Astrocyte (in vitro differentiated cells and primary cell): Measurements from ENCODE around the gene KLLN. TPM values are rescaled to one million over a fixed set of nuclear protein-coding genes. Genes with fewer than 3 reads are reported as not detected.

Source experiments
- DNase-seq: peaks from one replicate; pipeline ENCODE4 v3.0.0-alpha.2; 2010; ENCODE audit warnings: low read depth
- FAIRE-seq: peaks from 2 replicates; lab custom pipeline; 2011; peaks lifted over from hg19 to GRCh38; lab: Jason Lieb, UNC
- H2AFZ ChIP-seq: 2 replicates; pipeline ENCODE4 v1.6.0; 2012; ENCODE audit warnings: low read depth, low read length, inconsistent platforms
- H3K27ac ChIP-seq: 2 replicates; pipeline ENCODE4 v1.5.1; 2011; ENCODE audit warnings: low read depth, low read length, inconsistent platforms
- H3K27me3 ChIP-seq: 2 replicates; pipeline ENCODE4 v1.6.0; 2011; ENCODE audit warnings: low read length, inconsistent platforms; ENCODE audit not compliant: insufficient read depth
- H3K36me3 ChIP-seq: 2 replicates; pipeline ENCODE4 v1.5.1; 2011; ENCODE audit warnings: low read length, inconsistent platforms; ENCODE audit not compliant: insufficient read depth
- H3K4me1 ChIP-seq: 2 replicates; pipeline ENCODE4 v1.5.1; 2011; ENCODE audit warnings: low read length, inconsistent platforms; ENCODE audit not compliant: insufficient read depth
- H3K4me2 ChIP-seq: 2 replicates; pipeline ENCODE4 v1.6.0; 2012; ENCODE audit warnings: low read length, inconsistent platforms
- H3K4me3 ChIP-seq: 2 replicates; pipeline ENCODE4 v1.5.1; 2011; ENCODE audit warnings: low read depth, mild to moderate bottlenecking, low read length, inconsistent platforms; ENCODE audit not compliant: insufficient read depth
- H3K79me2 ChIP-seq: 2 replicates; pipeline ENCODE4 v1.6.0; 2012; ENCODE audit warnings: mild to moderate bottlenecking, low read length, inconsistent platforms; ENCODE audit not compliant: insufficient read depth
- H3K9ac ChIP-seq: 2 replicates; pipeline ENCODE4 v1.6.0; 2012; ENCODE audit warnings: mild to moderate bottlenecking, low read length, inconsistent platforms
- H3K9me3 ChIP-seq: 2 replicates; pipeline ENCODE4 v1.5.1; 2012; ENCODE audit warnings: low read depth, mild to moderate bottlenecking, low read length, inconsistent platforms; ENCODE audit not compliant: insufficient read depth
- H4K20me1 ChIP-seq: 2 replicates; pipeline ENCODE4 v1.6.0; 2012; ENCODE audit warnings: low read length, inconsistent platforms; ENCODE audit not compliant: insufficient read depth
- H3K27ac Mint-ChIP-seq: one replicate; pipeline ENCODE4 v1.8.0; 2021; ENCODE audit warnings: mild to moderate bottlenecking, mixed read lengths; ENCODE audit not compliant: unreplicated experiment
- H3K27me3 Mint-ChIP-seq: one replicate; pipeline ENCODE4 v1.8.0; 2021; ENCODE audit warnings: low read depth, mixed read lengths; ENCODE audit not compliant: unreplicated experiment
- H3K36me3 Mint-ChIP-seq: one replicate; pipeline ENCODE4 v1.8.0; 2021; ENCODE audit warnings: low read depth, mixed read lengths; ENCODE audit not compliant: unreplicated experiment
- H3K4me1 Mint-ChIP-seq: one replicate; pipeline ENCODE4 v1.8.0; 2021; ENCODE audit warnings: low read depth, mixed read lengths; ENCODE audit not compliant: unreplicated experiment
- H3K4me3 Mint-ChIP-seq: one replicate; pipeline ENCODE4 v1.8.0; 2021; ENCODE audit warnings: mild to moderate bottlenecking, moderate library complexity, mixed read lengths; ENCODE audit not compliant: unreplicated experiment
- H3K9me3 Mint-ChIP-seq: one replicate; pipeline ENCODE4 v1.8.0; 2021; ENCODE audit warnings: mild to moderate bottlenecking, mixed read lengths; ENCODE audit not compliant: unreplicated experiment
- CTCF ChIP-seq: IDR thresholded peaks from 2 replicates; pipeline ENCODE4 v1.5.1; 2011; ENCODE audit warnings: low read depth, mild to moderate bottlenecking, inconsistent platforms, low read length, moderate library complexity; ENCODE audit not compliant: insufficient read depth
- EZH2 ChIP-seq: IDR thresholded peaks from 2 replicates; pipeline ENCODE4 v1.6.1; 2012; ENCODE audit warnings: mild to moderate bottlenecking, low read length, inconsistent platforms; ENCODE audit not compliant: insufficient read depth
- total RNA-seq: library from RNA; stranded (reverse); gene quantifications from 2 replicates; pipeline ENCODE4 v1.2.1, GENCODE V29; 2021

Gene KLLN
- total RNA-seq, 1 donor from 2014 or later: 1.5 TPM

DNA sequence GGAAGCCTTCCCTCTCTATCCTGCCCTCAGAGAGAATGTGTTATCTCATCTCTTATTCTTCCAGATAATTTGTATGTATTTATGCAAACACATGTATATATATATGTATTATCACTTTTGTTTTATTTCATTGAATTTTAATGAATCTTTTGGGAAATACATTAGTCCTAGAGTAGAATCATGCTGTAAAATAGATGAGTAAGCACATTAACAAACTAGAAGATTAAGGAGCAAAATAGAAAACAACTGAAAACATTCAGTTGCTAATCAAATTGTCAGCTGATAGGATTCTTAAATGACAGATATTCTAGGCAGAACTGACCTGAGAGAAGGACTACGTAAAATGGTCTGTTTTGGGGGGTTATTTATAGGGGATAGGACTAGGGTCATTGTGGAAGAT lies 11.2 kb downstream of the KLLN start:
- DNase-seq (no peak), FAIRE-seq (no peak)
- H3K27ac ChIP-seq: no peak overlapping the region
- no peak overlapping the region for H3K4me3 ChIP-seq
- H3K79me2 ChIP-seq: no peaks in the 10 kb centered on the region
- H4K20me1 ChIP-seq: no peaks in the 10 kb centered on the region
- H3K36me3 ChIP-seq: no peaks in the 10 kb centered on the region
- Mint-ChIP-seq H3K9me3 (no peaks in the 10 kb centered on the region), H3K27ac (peak overlapping the region; percentile 6), H3K27me3 (no peaks in the 10 kb centered on the region), H3K4me3 (no peak overlapping the region), H3K4me1 (peaks cover 2% of the 10 kb centered on the region), H3K36me3 (no peaks in the 10 kb centered on the region)
- H3K27me3 ChIP-seq: no peaks in the 10 kb centered on the region
- no peak overlapping the region for H3K9ac ChIP-seq
- TF ChIP-seq CTCF: no peak
- TF ChIP-seq EZH2: no peak
- no peak overlapping the region for H3K4me2 ChIP-seq
- no peak overlapping the region for H2AFZ ChIP-seq
- H3K4me1 ChIP-seq: no peaks in the 10 kb centered on the region
- H3K9me3 ChIP-seq: no peaks in the 10 kb centered on the region

GRCh38 chr10:87850742-87851205 lies 12.6 kb downstream of the KLLN start:
- TF ChIP-seq CTCF (peak; percentile 60), EZH2 (no peak)
- Histone ChIP-seq H3K27ac (no peak overlapping the region), H3K27me3 (no peaks in the 10 kb centered on the region), H3K9ac (no peak overlapping the region), H2AFZ (peak overlapping the region; percentile 41), H3K36me3 (no peaks in the 10 kb centered on the region), H4K20me1 (no peaks in the 10 kb centered on the region), H3K4me2 (peak overlapping the region; percentile 1), H3K79me2 (no peaks in the 10 kb centered on the region), H3K4me1 (no peaks in the 10 kb centered on the region), H3K4me3 (no peak overlapping the region), H3K9me3 (no peaks in the 10 kb centered on the region)
- DNase-seq (peak; percentile 52), FAIRE-seq (peak; percentile 93)
- no peaks in the 10 kb centered on the region for H3K36me3 Mint-ChIP-seq
- H3K27me3 Mint-ChIP-seq: no peaks in the 10 kb centered on the region
- no peak overlapping the region for H3K4me3 Mint-ChIP-seq
- no peak overlapping the region for H3K27ac Mint-ChIP-seq
- H3K9me3 Mint-ChIP-seq: no peaks in the 10 kb centered on the region
- peaks cover 4% of the 10 kb centered on the region for H3K4me1 Mint-ChIP-seq

GRCh38 chr10:87849001-87849400 lies 14.3 kb downstream of the KLLN start:
- Histone ChIP-seq H3K79me2 (no peaks in the 10 kb centered on the region), H3K4me3 (no peak overlapping the region), H3K27me3 (no peaks in the 10 kb centered on the region), H2AFZ (no peak overlapping the region), H3K9me3 (no peaks in the 10 kb centered on the region), H4K20me1 (no peaks in the 10 kb centered on the region), H3K9ac (no peak overlapping the region), H3K4me2 (no peak overlapping the region), H3K36me3 (no peaks in the 10 kb centered on the region), H3K4me1 (peaks cover 8% of the 10 kb centered on the region), H3K27ac (no peak overlapping the region)
- H3K27me3 Mint-ChIP-seq: no peaks in the 10 kb centered on the region
- no peaks in the 10 kb centered on the region for H3K9me3 Mint-ChIP-seq
- TF ChIP-seq EZH2 (no peak), CTCF (no peak)
- H3K36me3 Mint-ChIP-seq: no peaks in the 10 kb centered on the region
- H3K4me3 Mint-ChIP-seq: no peak overlapping the region
- DNase-seq (no peak), FAIRE-seq (no peak)
- H3K4me1 Mint-ChIP-seq: peaks cover 14% of the 10 kb centered on the region
- H3K27ac Mint-ChIP-seq: no peak overlapping the region
